H9 (cell line): ENCODE data around the gene ATRN. TPM values are rescaled to one million over a fixed set of nuclear protein-coding genes. Genes with fewer than 3 reads are reported as not detected.

Source experiments
- DNase-seq: peaks from one replicate; pipeline ENCODE4 v3.0.0-alpha.2; 2017
- H2AFZ ChIP-seq: one replicate; pipeline ENCODE4 v1.6.1; 2013; ENCODE audit warnings: mild to moderate bottlenecking, low read length, control low read depth, moderate library complexity
- H2AK5ac ChIP-seq: 2 replicates; pipeline ENCODE4 v1.6.1; 2013; ENCODE audit warnings: low read length, control low read depth, mixed read lengths; ENCODE audit not compliant: insufficient read length
- H2BK120ac ChIP-seq: one replicate; pipeline ENCODE4 v1.6.1; 2013; ENCODE audit warnings: low read depth, mild to moderate bottlenecking, low read length, control low read depth, inconsistent platforms; ENCODE audit not compliant: poor library complexity, severe bottlenecking
- H2BK12ac ChIP-seq: 2 replicates; pipeline ENCODE4 v1.6.1; 2013; ENCODE audit warnings: low read length, control low read depth, mixed read lengths, low read depth; ENCODE audit not compliant: insufficient read length
- H2BK15ac ChIP-seq: 2 replicates; pipeline ENCODE4 v1.6.1; 2013; ENCODE audit warnings: low read depth, low read length, control low read depth
- H2BK20ac ChIP-seq: one replicate; pipeline ENCODE4 v1.6.1; 2013; ENCODE audit warnings: low read depth, mild to moderate bottlenecking, low read length, control low read depth, inconsistent platforms; ENCODE audit not compliant: poor library complexity, severe bottlenecking
- H2BK5ac ChIP-seq: 2 replicates; pipeline ENCODE4 v1.6.1; 2013; ENCODE audit warnings: low read length, control low read depth, mixed read lengths; ENCODE audit not compliant: insufficient read length
- H3K14ac ChIP-seq: 2 replicates; pipeline ENCODE4 v1.6.1; 2013; ENCODE audit warnings: low read length, control low read depth; ENCODE audit not compliant: insufficient read depth
- H3K18ac ChIP-seq: 2 replicates; pipeline ENCODE4 v1.6.1; 2013; ENCODE audit warnings: low read depth, mild to moderate bottlenecking, mixed read lengths, low read length, control low read depth; ENCODE audit not compliant: insufficient read length
- H3K23ac ChIP-seq: 2 replicates; pipeline ENCODE4 v1.6.1; 2013; ENCODE audit warnings: low read length, control low read depth, mixed read lengths, low read depth; ENCODE audit not compliant: insufficient read length
- H3K23me2 ChIP-seq: 2 replicates; pipeline ENCODE4 v1.6.1; 2013; ENCODE audit warnings: low read depth, mild to moderate bottlenecking, mixed read lengths, low read length, control low read depth; ENCODE audit not compliant: insufficient read length, poor library complexity, severe bottlenecking
- H3K27ac ChIP-seq: 2 replicates; pipeline ENCODE4 v1.5.1; 2013; ENCODE audit warnings: low read length, control low read depth, mixed read lengths, low read depth; ENCODE audit not compliant: insufficient read length
- H3K27me3 ChIP-seq: 2 replicates; pipeline ENCODE4 v1.6.1; 2013; ENCODE audit warnings: low read length, control low read depth, inconsistent platforms; ENCODE audit not compliant: insufficient read depth
- H3K4ac ChIP-seq: 2 replicates; pipeline ENCODE4 v1.6.1; 2013; ENCODE audit warnings: low read depth, mild to moderate bottlenecking, control low read depth, inconsistent platforms, low read length, moderate library complexity
- H3K4me1 ChIP-seq: 2 replicates; pipeline ENCODE4 v1.6.1; 2013; ENCODE audit warnings: low read length, control low read depth, inconsistent platforms; ENCODE audit not compliant: insufficient read depth
- H3K4me2 ChIP-seq: 2 replicates; pipeline ENCODE4 v1.6.1; 2013; ENCODE audit warnings: low read length, control low read depth, mixed read lengths; ENCODE audit not compliant: insufficient read length, insufficient read depth
- H3K56ac ChIP-seq: 2 replicates; pipeline ENCODE4 v1.6.1; 2013; ENCODE audit warnings: low read depth, mild to moderate bottlenecking, mixed read lengths, low read length, control low read depth; ENCODE audit not compliant: insufficient read length
- H3K79me1 ChIP-seq: 2 replicates; pipeline ENCODE4 v1.6.1; 2013; ENCODE audit warnings: low read depth, mild to moderate bottlenecking, moderate library complexity, low read length, control low read depth, inconsistent platforms; ENCODE audit not compliant: insufficient read depth, poor library complexity, severe bottlenecking
- H3K79me2 ChIP-seq: 2 replicates; pipeline ENCODE4 v1.6.1; 2013; ENCODE audit warnings: low read length, control low read depth, inconsistent platforms; ENCODE audit not compliant: insufficient read depth
- H3K9ac ChIP-seq: 2 replicates; pipeline ENCODE4 v1.6.1; 2013; ENCODE audit warnings: low read length, control low read depth, mixed read lengths; ENCODE audit not compliant: insufficient read length; ENCODE audit errors: extremely low read depth
- H3K9me3 ChIP-seq: one replicate; pipeline ENCODE4 v1.6.1; 2013; ENCODE audit warnings: low read depth, low read length, inconsistent platforms; ENCODE audit not compliant: control insufficient read depth
- H3T11ph ChIP-seq: one replicate; pipeline ENCODE4 v1.6.1; 2013; ENCODE audit warnings: mild to moderate bottlenecking, low read length, control low read depth, inconsistent platforms
- H4K20me1 ChIP-seq: one replicate; pipeline ENCODE4 v1.6.1; 2013; ENCODE audit not compliant: control insufficient read depth, insufficient read length, insufficient read depth
- H4K5ac ChIP-seq: 2 replicates; pipeline ENCODE4 v1.6.1; 2013; ENCODE audit warnings: low read depth, mild to moderate bottlenecking, mixed read lengths, low read length, control low read depth; ENCODE audit not compliant: insufficient read length
- H4K8ac ChIP-seq: replicated peaks from 2 replicates; pipeline ENCODE4 v1.6.1; 2013; ENCODE audit warnings: low read length, control low read depth, mixed read lengths, low read depth; ENCODE audit not compliant: insufficient read length
- H4K91ac ChIP-seq: 2 replicates; pipeline ENCODE4 v1.6.1; 2013; ENCODE audit warnings: low read depth, mild to moderate bottlenecking, moderate library complexity, mixed read lengths, low read length, control low read depth; ENCODE audit not compliant: insufficient read length
- H3K27ac Mint-ChIP-seq, 3 experiments: 2 replicates in 2 of 3; 3 replicates in 1 of 3; pipeline ENCODE4 v1.8.0; 2020 to 2021; ENCODE audit warnings: mixed read lengths in 3 of 3, mild to moderate bottlenecking in 1 of 3, moderate library complexity in 1 of 3
- H3K27me3 Mint-ChIP-seq: 2 replicates; pipeline ENCODE4 v1.8.0; 2021; ENCODE audit warnings: low read depth, mild to moderate bottlenecking, moderate library complexity, mixed read lengths
- H3K36me3 Mint-ChIP-seq, 3 experiments: 2 replicates in 2 of 3; 3 replicates in 1 of 3; pipeline ENCODE4 v1.8.0; 2020 to 2021; ENCODE audit warnings: low read depth in 3 of 3, mixed read lengths in 3 of 3; ENCODE audit not compliant: insufficient read depth in 1 of 3
- H3K4me1 Mint-ChIP-seq, 2 experiments: 2 replicates each; pipeline ENCODE4 v1.8.0; 2020; ENCODE audit warnings: mixed read lengths in 2 of 2
- H3K4me3 Mint-ChIP-seq, 2 experiments: 2 replicates in 1 of 2; 3 replicates in 1 of 2; pipeline ENCODE4 v1.8.0; 2020 to 2021; ENCODE audit warnings: mild to moderate bottlenecking in 2 of 2, mixed read lengths in 2 of 2, moderate library complexity in 1 of 2
- H3K9me3 Mint-ChIP-seq, 2 experiments: 2 replicates in 1 of 2; 3 replicates in 1 of 2; pipeline ENCODE4 v1.8.0; 2020; ENCODE audit warnings: mild to moderate bottlenecking in 2 of 2, mixed read lengths in 2 of 2, moderate library complexity in 1 of 2
- CTCF ChIP-seq: fragments of 200-600 bp; sonication (generic); conservative IDR thresholded peaks from 3 replicates; pipeline ENCODE4 v1.8.0; 2021; ENCODE audit warnings: antibody characterized with exemption, mild to moderate bottlenecking
- WGBS: extraction: QIAGEN DNeasy Blood & Tissue Kit; methylation state at CpG from one replicate; pipeline ENCODE4 v1.1.7; 2013; ENCODE audit warnings: missing lambda C conversion rate, low lambda C conversion rate, mixed read lengths; ENCODE audit not compliant: insufficient read length; ENCODE audit errors: extremely low coverage; 5-methylcytosine and 5-hydroxymethylcytosine counted together
- total RNA-seq: library from RNA; stranded (reverse); gene quantifications from 2 replicates; pipeline ENCODE4 v1.2.1, GENCODE V29; 2021

Gene ATRN
- total RNA-seq, 1 experiment from 2014 or later, result 23.1 TPM

GRCh38 chr20:3595541-3595940 lies 124.7 kb downstream of the ATRN start:
- H2BK120ac ChIP-seq, result no peak overlapping the region
- WGBS, result no CpG with 5 or more reads among the region's 4 CpGs
- no peak overlapping the region for H3K27ac Mint-ChIP-seq
- no peak overlapping the region for H3K14ac ChIP-seq
- H3K9me3 ChIP-seq, result no peaks in the 10 kb centered on the region
- DNase-seq, result no peak
- H3K79me1 ChIP-seq, result no peaks in the 10 kb centered on the region
- H3K27ac ChIP-seq, result no peak overlapping the region
- no peaks in the 10 kb centered on the region for H3K4me1 Mint-ChIP-seq
- no peak for TF ChIP-seq CTCF
- H4K91ac ChIP-seq, result no peak overlapping the region
- H3K36me3 Mint-ChIP-seq, result peaks cover 0 to 18% (median 11%) of the 10 kb centered on the region in 3 experiments; a peak in 5 of 7 replicates
- H3K23ac ChIP-seq, result no peak overlapping the region
- no peak overlapping the region for H2AK5ac ChIP-seq
- H2BK5ac ChIP-seq, result no peak overlapping the region
- H2BK12ac ChIP-seq, result no peak overlapping the region
- no peak overlapping the region for H2AFZ ChIP-seq
- H3K79me2 ChIP-seq, result no peaks in the 10 kb centered on the region
- no peaks in the 10 kb centered on the region for H3K23me2 ChIP-seq
- no peaks in the 10 kb centered on the region for H3K9me3 Mint-ChIP-seq
- no peaks in the 10 kb centered on the region for H4K20me1 ChIP-seq
- H3T11ph ChIP-seq, result no peak overlapping the region
- no peak overlapping the region for H3K18ac ChIP-seq
- no peak overlapping the region for H3K4me3 Mint-ChIP-seq
- H3K27me3 ChIP-seq, result no peaks in the 10 kb centered on the region
- H3K4me2 ChIP-seq, result no peak overlapping the region
- H2BK15ac ChIP-seq, result no peak overlapping the region
- H2BK20ac ChIP-seq, result no peak overlapping the region
- H3K4ac ChIP-seq, result no peak overlapping the region
- no peaks in the 10 kb centered on the region for H3K27me3 Mint-ChIP-seq
- no peak overlapping the region for H4K5ac ChIP-seq
- H4K8ac ChIP-seq, result no peak overlapping the region
- no peak overlapping the region for H3K56ac ChIP-seq
- no peaks in the 10 kb centered on the region for H3K4me1 ChIP-seq
- no peak overlapping the region for H3K9ac ChIP-seq
